Activated naive CD8-positive, alpha-beta T cell (primary cell): ENCODE measurements around the gene BMP7.

ENCODE experiments used
- H3K27ac Mint-ChIP-seq: one replicate; pipeline ENCODE4 v1.8.0; 2021; ENCODE audit warnings: mixed read lengths
- H3K27me3 Mint-ChIP-seq: one replicate; pipeline ENCODE4 v1.8.0; 2021; ENCODE audit warnings: mixed read lengths
- H3K36me3 Mint-ChIP-seq: one replicate; pipeline ENCODE4 v1.8.0; 2021; ENCODE audit warnings: mixed read lengths
- H3K4me1 Mint-ChIP-seq: one replicate; pipeline ENCODE4 v1.8.0; 2021; ENCODE audit warnings: low read depth, mixed read lengths
- H3K4me3 Mint-ChIP-seq: one replicate; pipeline ENCODE4 v1.8.0; 2021; ENCODE audit warnings: mild to moderate bottlenecking, mixed read lengths
- H3K9me3 Mint-ChIP-seq: one replicate; pipeline ENCODE4 v1.8.0; 2021; ENCODE audit warnings: low read depth, mixed read lengths

BMP7 gene

DNA sequence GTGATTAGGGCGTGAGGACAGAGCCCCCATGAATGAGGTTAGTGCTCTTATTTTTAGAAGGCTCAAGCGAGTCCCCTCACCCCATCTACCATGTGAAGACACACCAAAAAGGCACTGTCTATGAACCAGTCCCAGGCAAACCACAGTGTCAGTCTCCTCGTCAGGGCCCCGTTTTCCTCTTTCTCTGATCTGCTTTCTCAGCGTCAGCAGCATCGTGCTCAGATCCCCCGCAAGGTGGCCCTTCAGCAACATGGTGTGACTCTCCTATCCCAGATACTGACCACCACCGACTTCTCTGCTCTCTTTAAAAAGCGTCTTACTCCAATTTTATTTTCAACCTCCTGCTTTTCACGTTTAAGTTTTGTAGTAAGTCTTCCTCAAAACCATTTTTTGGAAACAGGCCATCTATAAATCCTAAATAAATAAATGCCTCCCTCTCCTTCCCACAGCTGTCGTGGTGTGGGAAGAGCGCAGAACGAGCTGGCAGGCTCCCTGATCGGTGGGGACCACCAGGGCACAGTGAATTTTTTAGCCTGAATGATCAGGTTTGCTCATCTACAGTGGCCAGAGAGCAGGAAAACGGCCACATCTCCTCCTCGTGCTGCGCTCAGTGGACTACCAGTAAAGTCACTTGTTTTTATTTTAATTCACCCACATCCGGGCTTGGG lies 113.1 kb downstream of the BMP7 start:
- peaks cover 7% of the 10 kb centered on the region for H3K27me3 Mint-ChIP-seq
- H3K4me3 Mint-ChIP-seq, result no peak overlapping the region
- no peaks in the 10 kb centered on the region for H3K36me3 Mint-ChIP-seq
- no peaks in the 10 kb centered on the region for H3K9me3 Mint-ChIP-seq
- H3K27ac Mint-ChIP-seq, result no peak overlapping the region
- H3K4me1 Mint-ChIP-seq, result no peaks in the 10 kb centered on the region

- Mint-ChIP-seq H3K36me3 (no peaks in the 10 kb centered on the region), H3K4me3 (no peak overlapping the region), H3K9me3 (no peaks in the 10 kb centered on the region), H3K4me1 (no peaks in the 10 kb centered on the region), H3K27me3 (peaks cover 8% of the 10 kb centered on the region), H3K27ac (no peak overlapping the region)
These were observed 113.9 kb downstream of the BMP7 start for GRCh38 chr20:57152557-57152956.

- H3K27me3 Mint-ChIP-seq, result peaks cover 13% of the 10 kb centered on the region
- peaks cover 2% of the 10 kb centered on the region for H3K4me1 Mint-ChIP-seq
- H3K27ac Mint-ChIP-seq, result no peak overlapping the region
- H3K9me3 Mint-ChIP-seq, result no peaks in the 10 kb centered on the region
- H3K4me3 Mint-ChIP-seq, result no peak overlapping the region
- no peaks in the 10 kb centered on the region for H3K36me3 Mint-ChIP-seq
These were observed 115.9 kb downstream of the BMP7 start for GRCh38 chr20:57150559-57150958.

GRCh38 chr20:57148263-57148662 lies 118.2 kb downstream of the BMP7 start:
- Mint-ChIP-seq H3K36me3 (no peaks in the 10 kb centered on the region), H3K27ac (no peak overlapping the region), H3K9me3 (no peaks in the 10 kb centered on the region), H3K4me3 (no peak overlapping the region), H3K4me1 (peaks cover 2% of the 10 kb centered on the region), H3K27me3 (peaks cover 16% of the 10 kb centered on the region)

DNA sequence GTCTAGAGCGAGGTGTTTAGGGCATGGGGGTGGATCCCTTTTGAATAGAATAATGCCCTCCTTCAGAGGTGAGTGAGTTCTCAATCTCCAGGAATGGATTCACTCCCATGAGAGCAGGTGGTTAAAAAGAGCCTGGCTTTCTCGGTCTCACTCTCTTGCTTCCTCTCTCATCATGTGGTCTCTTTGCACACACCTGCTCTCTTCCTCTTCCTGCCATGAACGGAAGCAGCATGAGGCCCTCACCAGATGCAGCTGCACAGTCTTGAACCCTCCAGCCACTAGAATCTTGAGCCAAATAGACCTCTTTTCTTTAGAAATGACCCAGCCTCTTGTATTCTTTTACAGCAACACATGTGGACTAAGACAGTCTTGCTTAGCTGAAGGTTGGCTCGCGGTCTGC lies 119.3 kb downstream of the BMP7 start:
- peaks cover 17% of the 10 kb centered on the region for H3K27me3 Mint-ChIP-seq
- peaks cover 2% of the 10 kb centered on the region for H3K4me1 Mint-ChIP-seq
- H3K36me3 Mint-ChIP-seq, result no peaks in the 10 kb centered on the region
- H3K27ac Mint-ChIP-seq, result no peak overlapping the region
- H3K9me3 Mint-ChIP-seq, result no peaks in the 10 kb centered on the region
- no peak overlapping the region for H3K4me3 Mint-ChIP-seq

GRCh38 chr20:57146155-57146554 lies 120.3 kb downstream of the BMP7 start:
- H3K36me3 Mint-ChIP-seq, result no peaks in the 10 kb centered on the region
- no peaks in the 10 kb centered on the region for H3K9me3 Mint-ChIP-seq
- H3K27ac Mint-ChIP-seq, result no peak overlapping the region
- H3K27me3 Mint-ChIP-seq, result peaks cover 17% of the 10 kb centered on the region
- no peak overlapping the region for H3K4me3 Mint-ChIP-seq
- peaks cover 2% of the 10 kb centered on the region for H3K4me1 Mint-ChIP-seq

DNA sequence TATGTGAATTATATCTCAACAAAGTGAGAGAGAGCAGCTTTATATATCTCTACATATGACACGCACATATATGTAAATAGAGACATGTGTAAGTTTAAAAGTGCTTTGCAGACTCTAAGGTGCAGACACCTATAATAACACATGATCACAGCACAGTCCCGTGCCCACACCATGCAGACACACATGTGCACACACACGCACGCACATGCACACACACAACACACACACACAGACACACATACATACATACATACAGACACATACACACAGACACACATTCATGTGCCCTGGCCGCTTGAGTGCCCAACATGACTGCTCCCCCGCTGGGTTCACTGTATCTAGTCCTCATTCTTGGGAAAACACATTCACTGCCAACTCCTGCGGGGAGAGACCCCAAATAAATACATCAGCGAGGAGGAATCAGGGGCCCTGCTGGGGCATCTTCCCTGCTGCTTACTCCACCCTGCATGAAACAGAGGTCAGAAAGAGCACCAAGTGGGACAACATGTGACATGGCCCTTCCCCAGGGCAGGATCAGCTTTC lies 121.3 kb downstream of the BMP7 start:
- Mint-ChIP-seq H3K4me3 (no peak overlapping the region), H3K4me1 (peaks cover 2% of the 10 kb centered on the region), H3K27me3 (peaks cover 17% of the 10 kb centered on the region), H3K36me3 (no peaks in the 10 kb centered on the region), H3K9me3 (no peaks in the 10 kb centered on the region), H3K27ac (no peak overlapping the region)

DNA sequence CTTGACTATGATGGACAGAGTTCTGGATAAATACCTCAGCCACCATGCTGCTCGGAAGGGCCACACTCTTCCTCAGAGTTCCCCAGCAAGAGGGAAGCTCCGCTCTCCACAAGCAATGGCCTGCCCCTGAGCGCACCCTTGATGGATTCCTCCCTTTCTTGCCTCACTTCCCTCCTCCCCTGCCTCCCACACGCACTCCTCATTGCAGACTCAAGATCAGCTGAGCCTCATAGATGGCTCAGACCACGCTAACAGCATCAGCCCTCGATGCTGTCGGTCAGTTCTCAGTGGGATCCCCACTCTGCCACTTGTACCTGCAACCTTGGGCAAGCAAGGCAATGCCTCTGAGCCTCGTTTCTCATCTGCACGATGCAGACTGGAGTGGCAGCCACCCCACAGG lies 123.3 kb downstream of the BMP7 start:
- peaks cover 2% of the 10 kb centered on the region for H3K4me1 Mint-ChIP-seq
- no peaks in the 10 kb centered on the region for H3K36me3 Mint-ChIP-seq
- H3K4me3 Mint-ChIP-seq, result no peak overlapping the region
- peaks cover 9% of the 10 kb centered on the region for H3K27me3 Mint-ChIP-seq
- no peak overlapping the region for H3K27ac Mint-ChIP-seq
- no peaks in the 10 kb centered on the region for H3K9me3 Mint-ChIP-seq

GRCh38 chr20:57142667-57143066 lies 123.8 kb downstream of the BMP7 start:
- no peaks in the 10 kb centered on the region for H3K36me3 Mint-ChIP-seq
- no peak overlapping the region for H3K27ac Mint-ChIP-seq
- peaks cover 2% of the 10 kb centered on the region for H3K4me1 Mint-ChIP-seq
- H3K9me3 Mint-ChIP-seq, result no peaks in the 10 kb centered on the region
- H3K4me3 Mint-ChIP-seq, result no peak overlapping the region
- H3K27me3 Mint-ChIP-seq, result peaks cover 9% of the 10 kb centered on the region

- Mint-ChIP-seq H3K9me3 (no peaks in the 10 kb centered on the region), H3K36me3 (no peaks in the 10 kb centered on the region), H3K27me3 (peaks cover 7% of the 10 kb centered on the region), H3K27ac (no peak overlapping the region), H3K4me3 (no peak overlapping the region), H3K4me1 (no peaks in the 10 kb centered on the region)
These were observed 124.9 kb downstream of the BMP7 start for GRCh38 chr20:57141492-57141891.

- H3K4me1 Mint-ChIP-seq, result no peaks in the 10 kb centered on the region
- H3K9me3 Mint-ChIP-seq, result no peaks in the 10 kb centered on the region
- H3K27me3 Mint-ChIP-seq, result peaks cover 5% of the 10 kb centered on the region
- no peaks in the 10 kb centered on the region for H3K36me3 Mint-ChIP-seq
- no peak overlapping the region for H3K4me3 Mint-ChIP-seq
- no peak overlapping the region for H3K27ac Mint-ChIP-seq
These were observed 126.0 kb downstream of the BMP7 start for GRCh38 chr20:57140416-57140965.

DNA sequence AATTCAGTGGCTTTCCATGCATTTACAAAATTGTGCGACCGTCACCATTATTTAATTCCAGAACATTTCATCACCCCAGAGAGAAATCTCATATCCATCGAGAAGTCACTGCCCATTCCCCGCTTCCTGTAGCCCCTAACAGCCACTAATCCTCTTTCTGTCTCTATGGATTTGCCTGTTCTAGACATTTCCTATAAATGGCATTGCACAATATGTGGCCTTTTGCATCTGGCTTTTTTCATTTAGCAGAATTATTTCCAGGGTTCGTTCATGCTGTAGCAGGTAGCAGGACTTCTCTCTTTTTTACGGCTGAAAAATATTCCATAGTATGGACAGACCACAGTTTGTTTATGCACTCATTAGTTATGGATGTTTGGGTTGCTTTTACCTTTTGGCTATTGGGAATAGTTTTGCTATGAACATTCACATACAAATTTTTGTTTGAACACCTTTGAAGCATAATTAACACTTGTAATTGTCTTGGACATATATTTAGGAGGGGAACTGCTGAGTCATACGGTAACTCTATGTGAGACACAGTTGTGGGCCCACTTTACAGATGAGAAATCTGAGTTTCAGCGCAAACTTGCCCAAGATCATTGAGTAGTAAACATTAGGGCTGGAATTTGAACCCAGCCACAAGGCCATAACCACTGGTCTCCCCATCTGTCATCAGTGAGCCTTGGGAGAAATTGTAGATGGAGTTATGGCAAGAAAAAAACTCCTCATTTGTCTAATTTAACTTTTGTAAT lies 126.9 kb downstream of the BMP7 start:
- H3K4me3 Mint-ChIP-seq, result no peak overlapping the region
- no peaks in the 10 kb centered on the region for H3K4me1 Mint-ChIP-seq
- no peaks in the 10 kb centered on the region for H3K36me3 Mint-ChIP-seq
- no peaks in the 10 kb centered on the region for H3K9me3 Mint-ChIP-seq
- no peak overlapping the region for H3K27ac Mint-ChIP-seq
- peaks cover 4% of the 10 kb centered on the region for H3K27me3 Mint-ChIP-seq

DNA sequence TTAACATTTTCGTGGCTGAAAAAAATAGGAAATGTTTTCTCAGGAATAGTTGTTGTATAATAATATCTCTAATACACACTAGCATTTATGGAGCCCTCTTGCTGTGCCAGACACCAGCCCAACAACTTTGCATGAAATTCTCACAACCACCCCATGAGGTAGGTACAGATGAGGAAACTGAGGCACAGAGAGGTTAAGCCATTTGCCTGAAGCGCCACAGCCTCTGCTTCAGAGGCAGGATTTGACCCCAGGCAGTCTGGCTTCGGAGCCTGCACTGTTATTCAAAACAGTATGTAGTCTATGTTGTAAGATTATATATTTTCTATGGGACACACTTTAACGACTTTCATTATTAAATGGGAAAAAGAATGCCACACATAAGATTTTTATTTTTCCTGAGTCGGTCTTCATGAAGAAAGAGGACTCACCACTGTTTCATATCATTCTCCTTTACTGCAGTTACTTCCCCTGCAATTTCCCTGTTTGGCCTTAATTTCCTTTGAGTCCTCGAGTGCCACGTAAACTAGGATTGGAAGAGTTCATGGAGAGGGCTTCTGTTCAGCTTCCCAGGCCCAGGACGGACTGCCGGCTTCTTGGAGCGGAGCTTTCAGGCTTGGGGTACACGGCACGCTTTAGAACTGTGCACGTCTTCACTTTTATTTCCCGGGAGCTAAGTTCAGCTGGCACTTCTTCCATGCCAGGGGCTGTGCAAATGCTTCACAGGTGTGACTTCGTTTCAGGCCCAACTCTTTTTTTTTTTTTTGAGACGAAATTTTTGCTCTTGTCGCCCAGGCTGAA lies 128.0 kb downstream of the BMP7 start:
- H3K4me3 Mint-ChIP-seq, result no peak overlapping the region
- H3K27ac Mint-ChIP-seq, result no peak overlapping the region
- H3K36me3 Mint-ChIP-seq, result no peaks in the 10 kb centered on the region
- peaks cover 4% of the 10 kb centered on the region for H3K27me3 Mint-ChIP-seq
- H3K4me1 Mint-ChIP-seq, result no peaks in the 10 kb centered on the region
- no peaks in the 10 kb centered on the region for H3K9me3 Mint-ChIP-seq

- Mint-ChIP-seq H3K4me1 (no peaks in the 10 kb centered on the region), H3K27ac (no peak overlapping the region), H3K27me3 (peaks cover 4% of the 10 kb centered on the region), H3K9me3 (no peaks in the 10 kb centered on the region), H3K4me3 (no peak overlapping the region), H3K36me3 (no peaks in the 10 kb centered on the region)
These were observed 128.8 kb downstream of the BMP7 start for GRCh38 chr20:57137676-57138075.

DNA sequence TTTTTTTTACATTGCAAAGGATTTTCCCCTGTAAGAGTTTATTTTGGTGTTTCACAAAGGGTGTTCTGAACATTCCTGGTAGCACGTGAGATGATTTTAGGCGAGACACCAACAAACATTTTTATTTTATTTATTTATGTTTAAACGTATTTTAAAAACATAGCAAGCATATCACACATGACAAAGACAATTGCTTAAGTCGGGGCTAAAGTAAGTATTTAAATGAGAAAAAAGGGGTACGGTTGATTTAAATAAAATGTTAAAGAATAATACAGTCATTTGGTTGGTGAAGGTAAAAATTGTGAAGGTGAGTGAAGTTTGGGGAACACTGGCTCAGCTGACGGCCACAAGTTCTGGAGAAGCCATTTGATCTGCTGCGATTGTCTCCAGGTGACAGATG lies 129.7 kb downstream of the BMP7 start:
- Mint-ChIP-seq H3K27me3 (peaks cover 6% of the 10 kb centered on the region), H3K9me3 (no peaks in the 10 kb centered on the region), H3K36me3 (no peaks in the 10 kb centered on the region), H3K27ac (no peak overlapping the region), H3K4me1 (no peaks in the 10 kb centered on the region), H3K4me3 (no peak overlapping the region)
